Mucosa of stomach (tissue), 1 donor: ENCODE results near the gene PLEKHG3.

Experiments
- H3K27me3 ChIP-seq: one replicate; pipeline ENCODE4 v1.7.0; 2013; ENCODE audit warnings: mild to moderate bottlenecking, low read length; ENCODE audit not compliant: control insufficient read depth, insufficient read depth
- H3K36me3 ChIP-seq: one replicate; pipeline ENCODE4 v1.7.0; 2013; ENCODE audit warnings: low read length; ENCODE audit not compliant: control insufficient read depth, insufficient read depth
- H3K4me1 ChIP-seq: one replicate; pipeline ENCODE4 v1.7.0; 2013; ENCODE audit warnings: mild to moderate bottlenecking, low read length; ENCODE audit not compliant: control insufficient read depth, insufficient read depth
- H3K4me3 ChIP-seq: one replicate; pipeline ENCODE4 v1.7.0; 2013; ENCODE audit warnings: low read length
- H3K9ac ChIP-seq: one replicate; pipeline ENCODE4 v1.7.0; 2013; ENCODE audit warnings: mild to moderate bottlenecking, low read length, moderate library complexity
- H3K9me3 ChIP-seq: one replicate; pipeline ENCODE4 v1.7.0; 2013; ENCODE audit warnings: mild to moderate bottlenecking, low read length, moderate library complexity; ENCODE audit not compliant: control insufficient read depth
- donor health status: Pancreatic carcinoma.

Gene PLEKHG3

GRCh38 chr14:64775081-64775777 is 71.0 kb downstream of the PLEKHG3 start:
- H3K4me1 ChIP-seq: no peaks in the 10 kb centered on the region

GRCh38 chr14:64777461-64777860 is 73.2 kb downstream of the PLEKHG3 start:
- Histone ChIP-seq H3K4me1 (no peaks in the 10 kb centered on the region), H3K9ac (no peak overlapping the region), H3K4me3 (no peak overlapping the region), H3K9me3 (no peaks in the 10 kb centered on the region), H3K27me3 (no peaks in the 10 kb centered on the region), H3K36me3 (no peaks in the 10 kb centered on the region)

More at GRCh38 chr14:64775081-64775777, 71.0 kb downstream of the PLEKHG3 start:
- H3K27me3 ChIP-seq: no peaks in the 10 kb centered on the region
- H3K4me3 ChIP-seq: no peak overlapping the region
- no peaks in the 10 kb centered on the region for H3K9me3 ChIP-seq
- H3K9ac ChIP-seq: no peak overlapping the region
- no peaks in the 10 kb centered on the region for H3K36me3 ChIP-seq

- Histone ChIP-seq H3K4me1 (no peaks in the 10 kb centered on the region), H3K4me3 (no peak overlapping the region), H3K36me3 (no peaks in the 10 kb centered on the region), H3K9me3 (no peaks in the 10 kb centered on the region), H3K9ac (no peak overlapping the region), H3K27me3 (no peaks in the 10 kb centered on the region)
Observed at GRCh38 chr14:64778104-64778754, 74.0 kb downstream of the PLEKHG3 start.

GRCh38 chr14:64779472-64779871 is 75.2 kb downstream of the PLEKHG3 start:
- Histone ChIP-seq H3K4me3 (no peak overlapping the region), H3K27me3 (no peaks in the 10 kb centered on the region), H3K36me3 (no peaks in the 10 kb centered on the region), H3K9me3 (no peaks in the 10 kb centered on the region), H3K4me1 (no peaks in the 10 kb centered on the region), H3K9ac (no peak overlapping the region)

- Histone ChIP-seq H3K9ac (no peak overlapping the region), H3K9me3 (no peaks in the 10 kb centered on the region), H3K36me3 (no peaks in the 10 kb centered on the region), H3K4me3 (no peak overlapping the region), H3K27me3 (no peaks in the 10 kb centered on the region), H3K4me1 (no peaks in the 10 kb centered on the region)
Observed at GRCh38 chr14:64782196-64782595, 78.0 kb downstream of the PLEKHG3 start.

GRCh38 chr14:64784006-64784405 is 79.8 kb downstream of the PLEKHG3 start:
- no peaks in the 10 kb centered on the region for H3K27me3 ChIP-seq
- H3K4me1 ChIP-seq: no peaks in the 10 kb centered on the region
- H3K36me3 ChIP-seq: no peaks in the 10 kb centered on the region
- H3K9me3 ChIP-seq: no peaks in the 10 kb centered on the region
- H3K9ac ChIP-seq: no peak overlapping the region
- no peak overlapping the region for H3K4me3 ChIP-seq

GRCh38 chr14:64786296-64787149 is 82.3 kb downstream of the PLEKHG3 start:
- no peaks in the 10 kb centered on the region for H3K27me3 ChIP-seq
- H3K4me1 ChIP-seq: no peaks in the 10 kb centered on the region
- no peak overlapping the region for H3K4me3 ChIP-seq
- H3K9ac ChIP-seq: no peak overlapping the region
- H3K36me3 ChIP-seq: no peaks in the 10 kb centered on the region
- no peaks in the 10 kb centered on the region for H3K9me3 ChIP-seq

GRCh38 chr14:64787619-64788018 is 83.4 kb downstream of the PLEKHG3 start:
- no peaks in the 10 kb centered on the region for H3K27me3 ChIP-seq
- no peak overlapping the region for H3K9ac ChIP-seq
- no peaks in the 10 kb centered on the region for H3K9me3 ChIP-seq
- no peaks in the 10 kb centered on the region for H3K4me1 ChIP-seq
- no peak overlapping the region for H3K4me3 ChIP-seq
- no peaks in the 10 kb centered on the region for H3K36me3 ChIP-seq

- Histone ChIP-seq H3K27me3 (no peaks in the 10 kb centered on the region), H3K9me3 (no peaks in the 10 kb centered on the region), H3K4me1 (no peaks in the 10 kb centered on the region), H3K4me3 (no peak overlapping the region), H3K36me3 (no peaks in the 10 kb centered on the region), H3K9ac (no peak overlapping the region)
Observed at GRCh38 chr14:64788706-64789105, 84.5 kb downstream of the PLEKHG3 start.

- no peaks in the 10 kb centered on the region for H3K27me3 ChIP-seq
- H3K4me1 ChIP-seq: no peaks in the 10 kb centered on the region
- H3K9me3 ChIP-seq: no peaks in the 10 kb centered on the region
- no peak overlapping the region for H3K9ac ChIP-seq
- H3K36me3 ChIP-seq: no peaks in the 10 kb centered on the region
- H3K4me3 ChIP-seq: no peak overlapping the region
Observed at GRCh38 chr14:64789696-64790095, 85.5 kb downstream of the PLEKHG3 start.

GRCh38 chr14:64790478-64790877 is 86.3 kb downstream of the PLEKHG3 start:
- Histone ChIP-seq H3K27me3 (no peaks in the 10 kb centered on the region), H3K36me3 (no peaks in the 10 kb centered on the region), H3K9ac (no peak overlapping the region), H3K4me3 (no peak overlapping the region), H3K9me3 (no peaks in the 10 kb centered on the region), H3K4me1 (no peaks in the 10 kb centered on the region)

GRCh38 chr14:64792231-64792630 is 88.0 kb downstream of the PLEKHG3 start:
- no peaks in the 10 kb centered on the region for H3K27me3 ChIP-seq
- H3K9me3 ChIP-seq: no peaks in the 10 kb centered on the region
- H3K9ac ChIP-seq: no peak overlapping the region
- H3K4me1 ChIP-seq: no peaks in the 10 kb centered on the region
- no peak overlapping the region for H3K4me3 ChIP-seq
- H3K36me3 ChIP-seq: no peaks in the 10 kb centered on the region
